Head of caudate nucleus (tissue), 42 donors: ENCODE data around the gene ASIC2.

ENCODE experiments used
- DNase-seq, 42 donors: peaks; one replicate each; pipeline versions ENCODE4 v3.0.0 to v3.0.0-alpha.2; 2020 to 2021; ENCODE audit warnings: mixed read lengths in 7 of 42
- intact Hi-C: fragments of 100-400 bp; cut with DNase I; formaldehyde crosslinking; loops from one replicate; pipeline ENCODE4 v1.15.0; 2022

Gene ASIC2

GRCh38 chr17:33099906-33100305 lies 193.2 kb downstream of the ASIC2 start:
- intact Hi-C loops, result no loop called here
- DNase-seq, result no peak

- DNase-seq, result no peak
- intact Hi-C loops, result no loop called here
Observed at GRCh38 chr17:33099252-33099651, 193.8 kb downstream of the ASIC2 start.

- intact Hi-C loops, result no loop called here
- DNase-seq, result no peak
Observed at GRCh38 chr17:33097411-33097810, 195.7 kb downstream of the ASIC2 start.

GRCh38 chr17:33096161-33096560 lies 196.9 kb downstream of the ASIC2 start:
- intact Hi-C loops, result no loop called here
- DNase-seq, result no peak

GRCh38 chr17:33091271-33091670 lies 201.8 kb downstream of the ASIC2 start:
- peak in 1 of 42 donors; percentile 6 for DNase-seq
- intact Hi-C loops, result no loop called here

GRCh38 chr17:33090806-33091205 lies 202.3 kb downstream of the ASIC2 start:
- intact Hi-C loops, result no loop called here

GRCh38 chr17:33086878-33087277 lies 206.2 kb downstream of the ASIC2 start:
- DNase-seq, result no peak
- intact Hi-C loops, result no loop called here

More at GRCh38 chr17:33090806-33091205, 202.3 kb downstream of the ASIC2 start:
- no peak for DNase-seq

- DNase-seq, result no peak
- intact Hi-C loops, result no loop called here
Observed at GRCh38 chr17:33086041-33086440, 207.1 kb downstream of the ASIC2 start.

GRCh38 chr17:33085256-33085655 lies 207.8 kb downstream of the ASIC2 start:
- intact Hi-C loops, result no loop called here
- no peak for DNase-seq

GRCh38 chr17:33084755-33085154 lies 208.3 kb downstream of the ASIC2 start:
- DNase-seq, result no peak
- intact Hi-C loops, result no loop called here

- DNase-seq, result no peak
- intact Hi-C loops, result no loop called here
Observed at GRCh38 chr17:33082529-33083173, 210.4 kb downstream of the ASIC2 start.

GRCh38 chr17:33080091-33080490 lies 213.0 kb downstream of the ASIC2 start:
- intact Hi-C loops, result no loop called here
- no peak for DNase-seq

GRCh38 chr17:33079201-33079600 lies 213.9 kb downstream of the ASIC2 start:
- intact Hi-C loops, result no loop called here
- no peak for DNase-seq

GRCh38 chr17:33076979-33077378 lies 216.1 kb downstream of the ASIC2 start:
- intact Hi-C loops, result no loop called here
- no peak for DNase-seq

- DNase-seq, result no peak
- intact Hi-C loops, result no loop called here
Observed at GRCh38 chr17:33073416-33073815, 219.7 kb downstream of the ASIC2 start.

GRCh38 chr17:33072421-33073161 lies 220.5 kb downstream of the ASIC2 start:
- intact Hi-C loops, result no loop called here
- DNase-seq, result peak in 1 of 42 donors; percentile 12

- intact Hi-C loops, result no loop called here
- DNase-seq, result no peak
Observed at GRCh38 chr17:33071656-33072055, 221.4 kb downstream of the ASIC2 start.

- intact Hi-C loops, result no loop called here
- DNase-seq, result no peak
Observed at GRCh38 chr17:33057564-33057963, 235.5 kb downstream of the ASIC2 start.

GRCh38 chr17:33056399-33057146 lies 236.5 kb downstream of the ASIC2 start:
- intact Hi-C loops, result no loop called here

GRCh38 chr17:33055746-33056145 lies 237.3 kb downstream of the ASIC2 start:
- DNase-seq, result peak in 1 of 42 donors; percentile 10
- intact Hi-C loops, result no loop called here

More at GRCh38 chr17:33056399-33057146, 236.5 kb downstream of the ASIC2 start:
- peak in 1 of 42 donors; percentile 7 for DNase-seq
